K562 (cell line): ENCODE measurements around the gene RPUSD2.
A peak's percentile ranks its signal among the peaks of the same experiment; 100 is the strongest.

Experiments
- BACH1 ChIP-seq: fragments of 200-800 bp; sonication (Bioruptor generic); IDR thresholded peaks from 2 replicates; pipeline ENCODE4 v1.6.1; 2016; ENCODE audit warnings: missing genetic modification characterization, missing compliant biosample characterization
- NFE2 ChIP-seq: IDR thresholded peaks from 2 replicates; pipeline ENCODE4 v1.6.1; 2014; ENCODE audit warnings: antibody characterized with exemption, low read depth
- NONO ChIP-seq, 2 experiments: fragments of 200-400 bp in 1 of 2; fragments of 450-650 bp in 1 of 2; formaldehyde crosslinking in 1 of 2; IDR thresholded peaks; 2 replicates each; pipeline ENCODE4 v1.6.1; 2017; ENCODE audit warnings: low read depth in 2 of 2, mild to moderate bottlenecking in 2 of 2, moderate library complexity in 2 of 2, low read length in 1 of 2
- POLR2AphosphoS5 ChIP-seq: IDR thresholded peaks from 2 replicates; pipeline ENCODE4 v1.6.1; 2011; ENCODE audit warnings: mild to moderate bottlenecking, low read depth, low read length, moderate library complexity; ENCODE audit not compliant: control insufficient read depth, insufficient read depth
- SIN3B ChIP-seq: fragments of 450-650 bp; IDR thresholded peaks from 2 replicates; pipeline ENCODE4 v1.6.1; 2017; ENCODE audit warnings: low read depth, mild to moderate bottlenecking, moderate library complexity
- ZFP1 ChIP-seq: fragments of 450-650 bp; formaldehyde crosslinking; IDR thresholded peaks from 2 replicates; pipeline ENCODE4 v1.4.0; 2020; ENCODE audit warnings: mild to moderate bottlenecking, mixed read lengths
- TF ChIP-seq, protein P1 (sequence below), 2 experiments: IDR thresholded peaks; 2 replicates each; pipeline ENCODE4 v1.6.1; 2011; ENCODE audit warnings: borderline replicate concordance in 1 of 2, control low read depth in 1 of 2, low read depth in 1 of 2, low read length in 1 of 2, mild to moderate bottlenecking in 1 of 2, mixed read lengths in 1 of 2, moderate library complexity in 1 of 2; ENCODE audit not compliant: insufficient read depth in 1 of 2, insufficient read length in 1 of 2, poor library complexity in 1 of 2, severe bottlenecking in 1 of 2; ENCODE audit errors: extremely low read depth in 1 of 2
- TF ChIP-seq, protein P2 (sequence below), 3 experiments: IDR thresholded peaks in 2 of 3; conservative IDR thresholded peaks in 1 of 3; 2 replicates each; pipeline ENCODE4 v1.5.1; 2011 to 2012; ENCODE audit warnings: low read length in 3 of 3, mild to moderate bottlenecking in 3 of 3, control low read depth in 2 of 3, improper control_type of control experiment in 1 of 3, inconsistent platforms in 1 of 3, low read depth in 1 of 3, mixed read lengths in 1 of 3, moderate library complexity in 1 of 3; ENCODE audit not compliant: insufficient read depth in 2 of 3
- TF ChIP-seq, protein P3 (sequence below): sonication (generic); formaldehyde crosslinking; IDR thresholded peaks from 2 replicates; pipeline ENCODE4 v1.8.1; 2023; ENCODE audit warnings: mild to moderate bottlenecking, missing genetic modification reagents, moderate library complexity

DNA sequence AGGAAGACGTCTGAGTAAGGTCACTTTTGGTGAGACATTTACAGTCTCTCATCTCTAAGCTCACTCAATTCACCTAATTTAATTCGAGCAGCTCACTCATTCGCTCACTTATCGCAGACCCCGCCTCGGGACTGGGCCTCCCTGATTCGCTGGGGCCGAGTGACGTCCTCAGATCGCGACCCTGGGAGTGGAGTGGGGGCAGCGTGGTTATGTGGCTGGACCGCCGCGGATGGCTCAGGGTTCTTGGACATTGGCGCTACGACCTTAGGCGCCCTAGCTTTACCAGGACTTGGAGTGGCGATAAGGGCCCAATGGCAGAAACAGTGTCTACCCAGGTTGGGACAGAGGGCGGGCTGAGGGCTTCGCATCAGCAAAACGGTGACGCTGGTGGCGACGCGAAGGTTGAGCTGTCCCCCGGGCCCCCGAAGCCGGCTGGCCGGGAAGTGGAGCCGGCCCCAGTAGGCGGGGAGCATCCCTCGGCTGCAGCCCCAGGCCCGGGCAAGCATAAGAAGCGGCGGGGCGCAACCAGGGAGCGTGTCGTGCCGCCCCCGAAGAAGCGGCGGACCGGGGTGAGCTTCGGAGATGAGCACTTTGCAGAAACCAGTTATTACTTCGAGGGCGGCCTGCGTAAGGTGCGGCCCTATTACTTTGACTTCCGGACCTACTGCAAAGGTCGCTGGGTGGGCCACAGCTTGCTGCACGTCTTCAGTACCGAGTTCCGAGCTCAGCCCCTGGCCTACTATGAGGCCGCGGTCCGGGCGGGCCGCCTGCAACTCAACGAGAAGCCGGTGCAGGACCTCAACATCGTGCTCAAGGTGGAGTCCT lies at the start of gene RPUSD2:
- TF ChIP-seq BACH1 (peak; percentile 84; the same call in 1 of the 2 replicates), NFE2 (no peak), NONO (IDR thresholded peaks at IDR 0.05; ENCODE audit: low read depth in 2 of 2, low read length in 1 of 2) (no peak), ZFP1 (no peak), POLR2AphosphoS5 (peak; percentile 82), SIN3B (peak; percentile 92)
- TF ChIP-seq, protein P1, sequence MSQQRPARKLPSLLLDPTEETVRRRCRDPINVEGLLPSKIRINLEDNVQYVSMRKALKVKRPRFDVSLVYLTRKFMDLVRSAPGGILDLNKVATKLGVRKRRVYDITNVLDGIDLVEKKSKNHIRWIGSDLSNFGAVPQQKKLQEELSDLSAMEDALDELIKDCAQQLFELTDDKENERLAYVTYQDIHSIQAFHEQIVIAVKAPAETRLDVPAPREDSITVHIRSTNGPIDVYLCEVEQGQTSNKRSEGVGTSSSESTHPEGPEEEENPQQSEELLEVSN (IDR thresholded peaks at IDR 0.05; ENCODE audit: borderline replicate concordance in 1 of 2, extremely low read depth in 1 of 2, insufficient read depth in 1 of 2, insufficient read length in 1 of 2, low read depth in 1 of 2, low read length in 1 of 2, poor library complexity in 1 of 2, severe bottlenecking in 1 of 2): peak; percentile 9 to 34
- TF ChIP-seq, protein P2, sequence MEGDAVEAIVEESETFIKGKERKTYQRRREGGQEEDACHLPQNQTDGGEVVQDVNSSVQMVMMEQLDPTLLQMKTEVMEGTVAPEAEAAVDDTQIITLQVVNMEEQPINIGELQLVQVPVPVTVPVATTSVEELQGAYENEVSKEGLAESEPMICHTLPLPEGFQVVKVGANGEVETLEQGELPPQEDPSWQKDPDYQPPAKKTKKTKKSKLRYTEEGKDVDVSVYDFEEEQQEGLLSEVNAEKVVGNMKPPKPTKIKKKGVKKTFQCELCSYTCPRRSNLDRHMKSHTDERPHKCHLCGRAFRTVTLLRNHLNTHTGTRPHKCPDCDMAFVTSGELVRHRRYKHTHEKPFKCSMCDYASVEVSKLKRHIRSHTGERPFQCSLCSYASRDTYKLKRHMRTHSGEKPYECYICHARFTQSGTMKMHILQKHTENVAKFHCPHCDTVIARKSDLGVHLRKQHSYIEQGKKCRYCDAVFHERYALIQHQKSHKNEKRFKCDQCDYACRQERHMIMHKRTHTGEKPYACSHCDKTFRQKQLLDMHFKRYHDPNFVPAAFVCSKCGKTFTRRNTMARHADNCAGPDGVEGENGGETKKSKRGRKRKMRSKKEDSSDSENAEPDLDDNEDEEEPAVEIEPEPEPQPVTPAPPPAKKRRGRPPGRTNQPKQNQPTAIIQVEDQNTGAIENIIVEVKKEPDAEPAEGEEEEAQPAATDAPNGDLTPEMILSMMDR (IDR thresholded peaks at IDR 0.05 in 2 of 3, conservative IDR thresholded peaks at IDR 0.05 in 1 of 3; ENCODE audit: insufficient read depth in 2 of 3, low read depth in 1 of 3, low read length in 3 of 3): no peak
- TF ChIP-seq, protein P3, sequence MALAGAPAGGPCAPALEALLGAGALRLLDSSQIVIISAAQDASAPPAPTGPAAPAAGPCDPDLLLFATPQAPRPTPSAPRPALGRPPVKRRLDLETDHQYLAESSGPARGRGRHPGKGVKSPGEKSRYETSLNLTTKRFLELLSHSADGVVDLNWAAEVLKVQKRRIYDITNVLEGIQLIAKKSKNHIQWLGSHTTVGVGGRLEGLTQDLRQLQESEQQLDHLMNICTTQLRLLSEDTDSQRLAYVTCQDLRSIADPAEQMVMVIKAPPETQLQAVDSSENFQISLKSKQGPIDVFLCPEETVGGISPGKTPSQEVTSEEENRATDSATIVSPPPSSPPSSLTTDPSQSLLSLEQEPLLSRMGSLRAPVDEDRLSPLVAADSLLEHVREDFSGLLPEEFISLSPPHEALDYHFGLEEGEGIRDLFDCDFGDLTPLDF (CRISPR knock-in tag): peak; percentile 86
